NB4 (cell line): ENCODE results near the gene GLUD2.
"Not testable (repeated sequence)": the region's sequence is repeated elsewhere in the genome, so short reads cannot be mapped to it uniquely, and the experiment has no call there.

Source experiments
- CTCF ChIP-seq: IDR thresholded peaks from one replicate; pipeline ENCODE4 v1.5.1; 2012; ENCODE audit warnings: low read depth, low read length
- MAX ChIP-seq: IDR thresholded peaks from 2 replicates; pipeline ENCODE4 v1.6.1; 2011; ENCODE audit warnings: low read depth, low read length
- MYC ChIP-seq: IDR thresholded peaks from 2 replicates; pipeline ENCODE4 v1.6.1; 2011; ENCODE audit warnings: low read depth, low read length
- POLR2A ChIP-seq: IDR thresholded peaks from 2 replicates; pipeline ENCODE4 v1.6.1; 2011; ENCODE audit warnings: mild to moderate bottlenecking; ENCODE audit not compliant: insufficient read length; ENCODE audit errors: extremely low read depth

GRCh38 chrX:121047441-121048419 lies at the start of gene GLUD2:
- not testable (repeated sequence) for TF ChIP-seq POLR2A, MAX, CTCF, MYC
